H9 (cell line): ENCODE data around the gene PRUNE2. TPM values are rescaled to one million over a fixed set of nuclear protein-coding genes. Genes with fewer than 3 reads are reported as not detected.

ENCODE experiments used
- DNase-seq: peaks from one replicate; pipeline ENCODE4 v3.0.0-alpha.2; 2017
- H2AFZ ChIP-seq: one replicate; pipeline ENCODE4 v1.6.1; 2013; ENCODE audit warnings: mild to moderate bottlenecking, low read length, control low read depth, moderate library complexity
- H2AK5ac ChIP-seq: 2 replicates; pipeline ENCODE4 v1.6.1; 2013; ENCODE audit warnings: low read length, control low read depth, mixed read lengths; ENCODE audit not compliant: insufficient read length
- H2BK120ac ChIP-seq: one replicate; pipeline ENCODE4 v1.6.1; 2013; ENCODE audit warnings: low read depth, mild to moderate bottlenecking, low read length, control low read depth, inconsistent platforms; ENCODE audit not compliant: poor library complexity, severe bottlenecking
- H2BK12ac ChIP-seq: 2 replicates; pipeline ENCODE4 v1.6.1; 2013; ENCODE audit warnings: low read length, control low read depth, mixed read lengths, low read depth; ENCODE audit not compliant: insufficient read length
- H2BK15ac ChIP-seq: 2 replicates; pipeline ENCODE4 v1.6.1; 2013; ENCODE audit warnings: low read depth, low read length, control low read depth
- H2BK20ac ChIP-seq: one replicate; pipeline ENCODE4 v1.6.1; 2013; ENCODE audit warnings: low read depth, mild to moderate bottlenecking, low read length, control low read depth, inconsistent platforms; ENCODE audit not compliant: poor library complexity, severe bottlenecking
- H2BK5ac ChIP-seq: 2 replicates; pipeline ENCODE4 v1.6.1; 2013; ENCODE audit warnings: low read length, control low read depth, mixed read lengths; ENCODE audit not compliant: insufficient read length
- H3K14ac ChIP-seq: 2 replicates; pipeline ENCODE4 v1.6.1; 2013; ENCODE audit warnings: low read length, control low read depth; ENCODE audit not compliant: insufficient read depth
- H3K18ac ChIP-seq: 2 replicates; pipeline ENCODE4 v1.6.1; 2013; ENCODE audit warnings: low read depth, mild to moderate bottlenecking, mixed read lengths, low read length, control low read depth; ENCODE audit not compliant: insufficient read length
- H3K23ac ChIP-seq: 2 replicates; pipeline ENCODE4 v1.6.1; 2013; ENCODE audit warnings: low read length, control low read depth, mixed read lengths, low read depth; ENCODE audit not compliant: insufficient read length
- H3K23me2 ChIP-seq: 2 replicates; pipeline ENCODE4 v1.6.1; 2013; ENCODE audit warnings: low read depth, mild to moderate bottlenecking, mixed read lengths, low read length, control low read depth; ENCODE audit not compliant: insufficient read length, poor library complexity, severe bottlenecking
- H3K27ac ChIP-seq: 2 replicates; pipeline ENCODE4 v1.5.1; 2013; ENCODE audit warnings: low read length, control low read depth, mixed read lengths, low read depth; ENCODE audit not compliant: insufficient read length
- H3K27me3 ChIP-seq: 2 replicates; pipeline ENCODE4 v1.6.1; 2013; ENCODE audit warnings: low read length, control low read depth, inconsistent platforms; ENCODE audit not compliant: insufficient read depth
- H3K4ac ChIP-seq: 2 replicates; pipeline ENCODE4 v1.6.1; 2013; ENCODE audit warnings: low read depth, mild to moderate bottlenecking, control low read depth, inconsistent platforms, low read length, moderate library complexity
- H3K4me1 ChIP-seq: 2 replicates; pipeline ENCODE4 v1.6.1; 2013; ENCODE audit warnings: low read length, control low read depth, inconsistent platforms; ENCODE audit not compliant: insufficient read depth
- H3K4me2 ChIP-seq: 2 replicates; pipeline ENCODE4 v1.6.1; 2013; ENCODE audit warnings: low read length, control low read depth, mixed read lengths; ENCODE audit not compliant: insufficient read length, insufficient read depth
- H3K56ac ChIP-seq: 2 replicates; pipeline ENCODE4 v1.6.1; 2013; ENCODE audit warnings: low read depth, mild to moderate bottlenecking, mixed read lengths, low read length, control low read depth; ENCODE audit not compliant: insufficient read length
- H3K79me1 ChIP-seq: 2 replicates; pipeline ENCODE4 v1.6.1; 2013; ENCODE audit warnings: low read depth, mild to moderate bottlenecking, moderate library complexity, low read length, control low read depth, inconsistent platforms; ENCODE audit not compliant: insufficient read depth, poor library complexity, severe bottlenecking
- H3K79me2 ChIP-seq: 2 replicates; pipeline ENCODE4 v1.6.1; 2013; ENCODE audit warnings: low read length, control low read depth, inconsistent platforms; ENCODE audit not compliant: insufficient read depth
- H3K9ac ChIP-seq: 2 replicates; pipeline ENCODE4 v1.6.1; 2013; ENCODE audit warnings: low read length, control low read depth, mixed read lengths; ENCODE audit not compliant: insufficient read length; ENCODE audit errors: extremely low read depth
- H3K9me3 ChIP-seq: one replicate; pipeline ENCODE4 v1.6.1; 2013; ENCODE audit warnings: low read depth, low read length, inconsistent platforms; ENCODE audit not compliant: control insufficient read depth
- H3T11ph ChIP-seq: one replicate; pipeline ENCODE4 v1.6.1; 2013; ENCODE audit warnings: mild to moderate bottlenecking, low read length, control low read depth, inconsistent platforms
- H4K20me1 ChIP-seq: one replicate; pipeline ENCODE4 v1.6.1; 2013; ENCODE audit not compliant: control insufficient read depth, insufficient read length, insufficient read depth
- H4K5ac ChIP-seq: 2 replicates; pipeline ENCODE4 v1.6.1; 2013; ENCODE audit warnings: low read depth, mild to moderate bottlenecking, mixed read lengths, low read length, control low read depth; ENCODE audit not compliant: insufficient read length
- H4K8ac ChIP-seq: replicated peaks from 2 replicates; pipeline ENCODE4 v1.6.1; 2013; ENCODE audit warnings: low read length, control low read depth, mixed read lengths, low read depth; ENCODE audit not compliant: insufficient read length
- H4K91ac ChIP-seq: 2 replicates; pipeline ENCODE4 v1.6.1; 2013; ENCODE audit warnings: low read depth, mild to moderate bottlenecking, moderate library complexity, mixed read lengths, low read length, control low read depth; ENCODE audit not compliant: insufficient read length
- H3K27ac Mint-ChIP-seq, 3 experiments: 2 replicates in 2 of 3; 3 replicates in 1 of 3; pipeline ENCODE4 v1.8.0; 2020 to 2021; ENCODE audit warnings: mixed read lengths in 3 of 3, mild to moderate bottlenecking in 1 of 3, moderate library complexity in 1 of 3
- H3K27me3 Mint-ChIP-seq: 2 replicates; pipeline ENCODE4 v1.8.0; 2021; ENCODE audit warnings: low read depth, mild to moderate bottlenecking, moderate library complexity, mixed read lengths
- H3K36me3 Mint-ChIP-seq, 3 experiments: 2 replicates in 2 of 3; 3 replicates in 1 of 3; pipeline ENCODE4 v1.8.0; 2020 to 2021; ENCODE audit warnings: low read depth in 3 of 3, mixed read lengths in 3 of 3; ENCODE audit not compliant: insufficient read depth in 1 of 3
- H3K4me1 Mint-ChIP-seq, 2 experiments: 2 replicates each; pipeline ENCODE4 v1.8.0; 2020; ENCODE audit warnings: mixed read lengths in 2 of 2
- H3K4me3 Mint-ChIP-seq, 2 experiments: 2 replicates in 1 of 2; 3 replicates in 1 of 2; pipeline ENCODE4 v1.8.0; 2020 to 2021; ENCODE audit warnings: mild to moderate bottlenecking in 2 of 2, mixed read lengths in 2 of 2, moderate library complexity in 1 of 2
- H3K9me3 Mint-ChIP-seq, 2 experiments: 2 replicates in 1 of 2; 3 replicates in 1 of 2; pipeline ENCODE4 v1.8.0; 2020; ENCODE audit warnings: mild to moderate bottlenecking in 2 of 2, mixed read lengths in 2 of 2, moderate library complexity in 1 of 2
- CTCF ChIP-seq: fragments of 200-600 bp; sonication (generic); conservative IDR thresholded peaks from 3 replicates; pipeline ENCODE4 v1.8.0; 2021; ENCODE audit warnings: antibody characterized with exemption, mild to moderate bottlenecking
- whole genome bisulfite sequencing: extraction: QIAGEN DNeasy Blood & Tissue Kit; methylation state at CpG from one replicate; pipeline ENCODE4 v1.1.7; 2013; ENCODE audit warnings: missing lambda C conversion rate, low lambda C conversion rate, mixed read lengths; ENCODE audit not compliant: insufficient read length; ENCODE audit errors: extremely low coverage; 5-methylcytosine and 5-hydroxymethylcytosine counted together
- total RNA-seq: library from RNA; stranded (reverse); gene quantifications from 2 replicates; pipeline ENCODE4 v1.2.1, GENCODE V29; 2021

Gene PRUNE2
- total RNA-seq, 1 experiment from 2014 or later, result 12.1 TPM

- no peak overlapping the region for H3K23ac ChIP-seq
- H3K27ac Mint-ChIP-seq, result no peak overlapping the region
- H3K9ac ChIP-seq, result no peak overlapping the region
- H2BK120ac ChIP-seq, result no peak overlapping the region
- no peak overlapping the region for H2BK15ac ChIP-seq
- H3K14ac ChIP-seq, result no peak overlapping the region
- H4K20me1 ChIP-seq, result no peaks in the 10 kb centered on the region
- no peak overlapping the region for H4K8ac ChIP-seq
- no CpG with 5 or more reads among the region's 4 CpGs for WGBS
- H3K27me3 Mint-ChIP-seq, result no peaks in the 10 kb centered on the region
- DNase-seq, result no peak
- no peaks in the 10 kb centered on the region for H3K9me3 ChIP-seq
- no peak overlapping the region for H3K18ac ChIP-seq
- H2BK12ac ChIP-seq, result no peak overlapping the region
- H3T11ph ChIP-seq, result no peak overlapping the region
- no peak overlapping the region for H4K5ac ChIP-seq
- no peak overlapping the region for H3K4ac ChIP-seq
- no peak overlapping the region for H3K56ac ChIP-seq
- no peak overlapping the region for H3K4me2 ChIP-seq
- H3K4me3 Mint-ChIP-seq, result no peak overlapping the region
- H3K79me1 ChIP-seq, result no peaks in the 10 kb centered on the region
- H3K4me1 Mint-ChIP-seq, result peaks cover 7 to 14% of the 10 kb centered on the region in 2 experiments
- no peak overlapping the region for H3K27ac ChIP-seq
- no peak overlapping the region for H4K91ac ChIP-seq
- no peaks in the 10 kb centered on the region for H3K27me3 ChIP-seq
- no peak for TF ChIP-seq CTCF
- H2BK5ac ChIP-seq, result no peak overlapping the region
- no peaks in the 10 kb centered on the region for H3K9me3 Mint-ChIP-seq
- no peak overlapping the region for H2BK20ac ChIP-seq
- H3K4me1 ChIP-seq, result no peaks in the 10 kb centered on the region
- no peaks in the 10 kb centered on the region for H3K36me3 Mint-ChIP-seq
- no peak overlapping the region for H2AK5ac ChIP-seq
- H2AFZ ChIP-seq, result no peak overlapping the region
- no peaks in the 10 kb centered on the region for H3K79me2 ChIP-seq
- no peaks in the 10 kb centered on the region for H3K23me2 ChIP-seq
Measured at GRCh38 chr9:76758476-76758875, 147.4 kb downstream of the PRUNE2 start.
